ENCODE data around the gene TNFRSF12A.

The TNFRSF12A gene

DNA sequence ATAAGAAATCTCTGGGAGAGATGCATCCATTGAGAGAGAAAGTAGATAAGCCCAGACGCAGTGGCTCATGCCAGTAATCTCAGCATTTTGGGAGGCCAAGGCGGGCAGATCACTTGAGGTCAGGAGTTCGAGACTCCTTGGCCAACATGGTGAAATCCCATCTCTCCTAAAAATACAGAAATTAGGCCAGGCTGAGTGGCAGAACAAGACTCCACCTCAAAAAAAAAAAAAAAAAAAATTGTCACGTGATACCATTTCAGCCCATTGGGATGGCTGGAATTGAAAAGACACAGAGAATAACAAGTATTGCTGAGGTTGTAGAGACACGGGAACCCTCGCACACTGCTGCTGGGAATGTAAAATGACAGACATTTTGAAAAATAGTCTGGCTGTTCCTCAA is 42.4 kb downstream of the TNFRSF12A start:
- Histone ChIP-seq H3K27ac (ENCODE audit: insufficient read depth in 1 of 2, low read depth in 1 of 2, low read length in 2 of 2, poor library complexity in 1 of 2, severe bottlenecking in 2 of 2) (no peak overlapping the region), H3K36me3 (ENCODE audit: control insufficient read depth in 4 of 4, insufficient read depth in 4 of 4, low read length in 3 of 4) (no peaks in the 10 kb centered on the region), H3K27me3 (replicated peaks in 2 of 5; ENCODE audit: control insufficient read depth in 4 of 5, insufficient read depth in 5 of 5, low read length in 4 of 5) (peaks cover 0 to 3% (median 0%) of the 10 kb centered on the region in 5 experiments), H3K4me3 (ENCODE audit: control insufficient read depth in 1 of 7, extremely low read depth in 1 of 7, insufficient read depth in 4 of 7, low read depth in 2 of 7, low read length in 6 of 7) (no peak overlapping the region), H3K4me1 (ENCODE audit: control extremely low read depth in 1 of 4, control insufficient read depth in 4 of 4, insufficient read depth in 4 of 4, low read length in 3 of 4) (peaks cover 0 to 38% (median 22%) of the 10 kb centered on the region in 4 experiments), H3K9me3 (ENCODE audit: control extremely low read depth in 1 of 5, control insufficient read depth in 4 of 5, insufficient read depth in 2 of 5, low read depth in 1 of 5, low read length in 4 of 5) (no peaks in the 10 kb centered on the region)
- 82% methylated on average over 2 of the region's 6 CpGs for WGBS (ENCODE audit: insufficient coverage)
- DNase-seq, result no peak
- POLR2A ChIA-PET, result no interaction called here
- CTCF ChIA-PET, result interaction anchor here (1.1 to 6.5 kb wide), 6 partner anchors 12 to 67 kb away, joined by 3 to 51 read pairs (median 8); partner anchors contain the start of gene ZSCAN10

GRCh38 chr16:3063625-3064386 is 43.6 kb downstream of the TNFRSF12A start:
- ChIA-PET POLR2A (interaction anchor here (0.7 kb wide), 1 partner anchor 25 kb away, joined by 3 read pairs; no protein-coding TSS in a partner anchor), CTCF (interaction anchor here (0.8 to 6.5 kb wide), 10 partner anchors 11 to 105 kb away, joined by 3 to 51 read pairs (median 6); partner anchors contain the start of gene ZSCAN10)
- no peaks in the 10 kb centered on the region for H3K36me3 ChIP-seq (ENCODE audit: control insufficient read depth in 4 of 4, insufficient read depth in 4 of 4, low read length in 3 of 4)
- WGBS (ENCODE audit: insufficient coverage), result 98% methylated on average over 7 of the region's 8 CpGs
- no peak for DNase-seq
- H3K9me3 ChIP-seq (ENCODE audit: control extremely low read depth in 1 of 5, control insufficient read depth in 4 of 5, insufficient read depth in 2 of 5, low read depth in 1 of 5, low read length in 4 of 5), result no peaks in the 10 kb centered on the region
- H3K27me3 ChIP-seq (replicated peaks in 2 of 5; ENCODE audit: control insufficient read depth in 4 of 5, insufficient read depth in 5 of 5, low read length in 4 of 5), result no peaks in the 10 kb centered on the region
- peaks cover 0 to 34% (median 11%) of the 10 kb centered on the region in 4 experiments for H3K4me1 ChIP-seq (ENCODE audit: control extremely low read depth in 1 of 4, control insufficient read depth in 4 of 4, insufficient read depth in 4 of 4, low read length in 3 of 4)
- no peak overlapping the region for H3K4me3 ChIP-seq (ENCODE audit: control insufficient read depth in 1 of 7, extremely low read depth in 1 of 7, insufficient read depth in 4 of 7, low read depth in 2 of 7, low read length in 6 of 7)
- no peak overlapping the region for H3K27ac ChIP-seq (ENCODE audit: insufficient read depth in 1 of 2, low read depth in 1 of 2, low read length in 2 of 2, poor library complexity in 1 of 2, severe bottlenecking in 2 of 2)

DNA sequence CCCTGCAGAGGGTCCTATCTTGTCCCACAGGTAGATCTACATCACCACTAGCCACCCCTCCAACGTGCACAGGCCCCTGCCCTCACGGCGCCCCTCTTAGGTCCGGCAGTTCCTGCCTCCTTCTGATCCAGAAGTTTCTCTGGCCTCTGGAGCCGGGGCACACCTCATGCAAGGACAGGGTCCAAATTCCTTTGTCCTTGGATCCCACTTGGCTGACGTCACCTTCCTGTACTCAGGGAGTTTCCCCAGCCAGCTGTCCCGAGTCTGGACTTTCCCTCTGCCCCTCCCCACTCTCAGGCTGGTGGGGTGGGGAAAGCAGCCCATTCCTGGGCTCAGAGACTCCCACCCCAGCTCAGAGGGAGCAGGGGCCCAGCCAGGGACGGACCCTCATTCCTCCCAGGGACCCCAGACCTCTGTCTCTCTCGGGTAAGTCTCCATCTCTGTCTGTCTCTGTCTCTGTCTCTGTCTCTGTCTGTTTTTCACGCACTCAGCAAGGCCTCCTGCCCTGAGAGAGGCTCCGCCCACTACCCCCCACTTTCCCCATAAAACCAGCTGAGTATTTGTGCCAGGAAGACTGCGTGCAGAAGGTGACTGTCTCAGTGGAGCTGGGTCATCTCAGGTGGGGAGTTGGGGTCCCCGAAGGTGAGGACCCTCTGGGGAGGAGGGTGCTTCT is 45.0 kb downstream of the TNFRSF12A start, which contains the start of gene IL32:
IL32 (plus strand) TSS at position 572 of the 673 bp plus-strand sequence. CDS start 172 bp downstream, outside the sequence.
- Histone ChIP-seq H3K27ac (ENCODE audit: insufficient read depth in 1 of 2, low read depth in 1 of 2, low read length in 2 of 2, poor library complexity in 1 of 2, severe bottlenecking in 2 of 2) (no peak within 1 kb of the TSS), H3K4me1 (ENCODE audit: control extremely low read depth in 1 of 4, control insufficient read depth in 4 of 4, insufficient read depth in 4 of 4, low read length in 3 of 4) (peaks cover 0 to 27% (median 2%) of the 10 kb centered on the region in 4 experiments), H3K4me3 (ENCODE audit: control insufficient read depth in 1 of 7, extremely low read depth in 1 of 7, insufficient read depth in 4 of 7, low read depth in 2 of 7, low read length in 6 of 7) (no peak within 1 kb of the TSS), H3K27me3 (replicated peaks in 2 of 5; ENCODE audit: control insufficient read depth in 4 of 5, insufficient read depth in 5 of 5, low read length in 4 of 5) (no peaks in the 10 kb centered on the region), H3K9me3 (ENCODE audit: control extremely low read depth in 1 of 5, control insufficient read depth in 4 of 5, insufficient read depth in 2 of 5, low read depth in 1 of 5, low read length in 4 of 5) (no peaks in the 10 kb centered on the region), H3K36me3 (ENCODE audit: control insufficient read depth in 4 of 4, insufficient read depth in 4 of 4, low read length in 3 of 4) (no peaks in the 10 kb centered on the region)
- peak in 2 of 3 donors; percentile 35 to 61 for DNase-seq
- 91% methylated on average over 9 of the region's 13 CpGs for WGBS (ENCODE audit: insufficient coverage)
- CTCF ChIA-PET, result interaction anchor here (1.3 to 2.1 kb wide), 3 partner anchors 9 to 30 kb away, joined by 4 to 5 read pairs (median 5); no protein-coding TSS in a partner anchor
- POLR2A ChIA-PET, result interaction anchor here (0.6 kb wide), 2 partner anchors 9 to 59 kb away, joined by 3 to 8 read pairs; no protein-coding TSS in a partner anchor

- CTCF ChIA-PET, result interaction anchor here (1.3 to 2.1 kb wide), 2 partner anchors 9 to 21 kb away, joined by 4 to 5 read pairs; no protein-coding TSS in a partner anchor
- no peak overlapping the region for H3K4me3 ChIP-seq (ENCODE audit: control insufficient read depth in 1 of 7, extremely low read depth in 1 of 7, insufficient read depth in 4 of 7, low read depth in 2 of 7, low read length in 6 of 7)
- POLR2A ChIA-PET, result interaction anchor here (0.6 kb wide), 1 partner anchor 58 kb away, joined by 3 read pairs; no protein-coding TSS in a partner anchor
- H3K27me3 ChIP-seq (replicated peaks in 2 of 5; ENCODE audit: control insufficient read depth in 4 of 5, insufficient read depth in 5 of 5, low read length in 4 of 5), result no peaks in the 10 kb centered on the region
- peaks cover 0 to 32% (median 3%) of the 10 kb centered on the region in 4 experiments for H3K4me1 ChIP-seq (ENCODE audit: control extremely low read depth in 1 of 4, control insufficient read depth in 4 of 4, insufficient read depth in 4 of 4, low read length in 3 of 4)
- no peaks in the 10 kb centered on the region for H3K36me3 ChIP-seq (ENCODE audit: control insufficient read depth in 4 of 4, insufficient read depth in 4 of 4, low read length in 3 of 4)
- H3K9me3 ChIP-seq (ENCODE audit: control extremely low read depth in 1 of 5, control insufficient read depth in 4 of 5, insufficient read depth in 2 of 5, low read depth in 1 of 5, low read length in 4 of 5), result no peaks in the 10 kb centered on the region
- no peak overlapping the region for H3K27ac ChIP-seq (ENCODE audit: insufficient read depth in 1 of 2, low read depth in 1 of 2, low read length in 2 of 2, poor library complexity in 1 of 2, severe bottlenecking in 2 of 2)
- DNase-seq, result no peak
- WGBS (ENCODE audit: insufficient coverage), result 96% methylated on average over 26 of the region's 26 CpGs
These were observed 45.7 kb downstream of the TNFRSF12A start for GRCh38 chr16:3065742-3066439.

- DNase-seq, result no peak
- WGBS (ENCODE audit: insufficient coverage), result 97% methylated on average over 7 of the region's 7 CpGs
- POLR2A ChIA-PET, result no interaction called here
- no peak overlapping the region for H3K4me3 ChIP-seq (ENCODE audit: control insufficient read depth in 1 of 7, extremely low read depth in 1 of 7, insufficient read depth in 4 of 7, low read depth in 2 of 7, low read length in 6 of 7)
- no peak overlapping the region for H3K27ac ChIP-seq (ENCODE audit: insufficient read depth in 1 of 2, low read depth in 1 of 2, low read length in 2 of 2, poor library complexity in 1 of 2, severe bottlenecking in 2 of 2)
- H3K27me3 ChIP-seq (replicated peaks in 2 of 5; ENCODE audit: control insufficient read depth in 4 of 5, insufficient read depth in 5 of 5, low read length in 4 of 5), result no peaks in the 10 kb centered on the region
- no peaks in the 10 kb centered on the region for H3K9me3 ChIP-seq (ENCODE audit: control extremely low read depth in 1 of 5, control insufficient read depth in 4 of 5, insufficient read depth in 2 of 5, low read depth in 1 of 5, low read length in 4 of 5)
- CTCF ChIA-PET, result interaction anchor here (2.1 kb wide), 1 partner anchor 21 kb away, joined by 5 read pairs; no protein-coding TSS in a partner anchor
- H3K36me3 ChIP-seq (ENCODE audit: control insufficient read depth in 4 of 4, insufficient read depth in 4 of 4, low read length in 3 of 4), result no peaks in the 10 kb centered on the region
- peaks cover 0 to 37% (median 4%) of the 10 kb centered on the region in 4 experiments for H3K4me1 ChIP-seq (ENCODE audit: control extremely low read depth in 1 of 4, control insufficient read depth in 4 of 4, insufficient read depth in 4 of 4, low read length in 3 of 4)
These were observed 46.2 kb downstream of the TNFRSF12A start for GRCh38 chr16:3066440-3066748.

DNA sequence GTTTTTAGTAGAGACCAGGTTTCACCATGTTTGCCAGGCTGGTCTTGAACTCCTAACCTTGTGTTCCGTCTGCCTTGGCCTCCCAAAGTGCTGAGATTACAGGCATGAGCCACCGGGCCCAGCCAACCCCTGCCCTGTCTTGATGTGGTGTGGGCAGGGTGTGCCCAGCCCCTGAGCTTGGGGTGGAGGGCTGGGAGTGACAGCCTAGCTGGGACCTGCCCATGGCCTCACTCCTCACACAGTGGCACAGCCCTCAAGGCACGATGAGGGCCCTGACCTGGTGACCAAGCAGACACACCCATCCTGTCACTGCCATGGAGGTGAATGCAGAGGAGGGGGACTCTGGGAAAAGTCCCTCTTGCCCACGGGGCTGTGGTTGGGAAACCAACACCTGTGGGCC is 48.3 kb downstream of the TNFRSF12A start:
- peaks cover 0 to 46% (median 12%) of the 10 kb centered on the region in 4 experiments for H3K4me1 ChIP-seq (ENCODE audit: control extremely low read depth in 1 of 4, control insufficient read depth in 4 of 4, insufficient read depth in 4 of 4, low read length in 3 of 4)
- H3K9me3 ChIP-seq (ENCODE audit: control extremely low read depth in 1 of 5, control insufficient read depth in 4 of 5, insufficient read depth in 2 of 5, low read depth in 1 of 5, low read length in 4 of 5), result no peaks in the 10 kb centered on the region
- no peak overlapping the region for H3K4me3 ChIP-seq (ENCODE audit: control insufficient read depth in 1 of 7, extremely low read depth in 1 of 7, insufficient read depth in 4 of 7, low read depth in 2 of 7, low read length in 6 of 7)
- CTCF ChIA-PET, result interaction anchor here (1.5 kb wide), 1 partner anchor 63 kb away, joined by 3 read pairs; no protein-coding TSS in a partner anchor
- POLR2A ChIA-PET, result no interaction called here
- H3K36me3 ChIP-seq (ENCODE audit: control insufficient read depth in 4 of 4, insufficient read depth in 4 of 4, low read length in 3 of 4), result no peaks in the 10 kb centered on the region
- WGBS (ENCODE audit: insufficient coverage), result 91% methylated on average over 4 of the region's 4 CpGs
- no peak for DNase-seq
- H3K27me3 ChIP-seq (replicated peaks in 2 of 5; ENCODE audit: control insufficient read depth in 4 of 5, insufficient read depth in 5 of 5, low read length in 4 of 5), result no peaks in the 10 kb centered on the region
- no peak overlapping the region for H3K27ac ChIP-seq (ENCODE audit: insufficient read depth in 1 of 2, low read depth in 1 of 2, low read length in 2 of 2, poor library complexity in 1 of 2, severe bottlenecking in 2 of 2)
